HEK293 (cell line): Measurements from ENCODE around the gene SLC37A4.

ENCODE experiments used
- GFI1B ChIP-seq: fragments of 450-650 bp; formaldehyde crosslinking; IDR thresholded peaks from 2 replicates; pipeline ENCODE4 v1.5.1; 2016; ENCODE audit warnings: missing biosample characterization, missing genetic modification characterization
- HOXA7 ChIP-seq: sonication (generic); formaldehyde crosslinking; IDR thresholded peaks from 2 replicates; pipeline ENCODE4 v1.8.1; 2022; ENCODE audit warnings: missing genetic modification reagents, borderline replicate concordance
- KLF10 ChIP-seq: fragments of 450-650 bp; IDR thresholded peaks from 2 replicates; pipeline ENCODE4 v1.5.1; 2018; ENCODE audit warnings: missing biosample characterization, mild to moderate bottlenecking, missing genetic modification characterization
- KLF17 ChIP-seq: fragments of 450-650 bp; formaldehyde crosslinking; IDR thresholded peaks from 2 replicates; pipeline ENCODE4 v1.5.1; 2016; ENCODE audit warnings: missing biosample characterization, missing genetic modification characterization
- OSR2 ChIP-seq: fragments of 450-650 bp; formaldehyde crosslinking; IDR thresholded peaks from 2 replicates; pipeline ENCODE4 v1.5.1; 2016; ENCODE audit warnings: missing biosample characterization, missing genetic modification characterization
- SALL2 ChIP-seq: fragments of 450-650 bp; formaldehyde crosslinking; IDR thresholded peaks from 2 replicates; pipeline ENCODE4 v1.5.0; 2017; ENCODE audit warnings: missing biosample characterization, mild to moderate bottlenecking, missing genetic modification characterization, borderline replicate concordance
- ZBTB44 ChIP-seq: fragments of 450-650 bp; IDR thresholded peaks from 2 replicates; pipeline ENCODE4 v1.5.1; 2018; ENCODE audit warnings: missing biosample characterization, mild to moderate bottlenecking, missing genetic modification characterization
- ZBTB7A ChIP-seq: fragments of 450-650 bp; formaldehyde crosslinking; IDR thresholded peaks from 2 replicates; pipeline ENCODE4 v1.5.1; 2016; ENCODE audit warnings: low read depth, missing biosample characterization, missing genetic modification characterization
- ZFP41 ChIP-seq: fragments of 450-650 bp; formaldehyde crosslinking; IDR thresholded peaks from 2 replicates; pipeline ENCODE4 v1.5.1; 2016; ENCODE audit warnings: missing biosample characterization, missing genetic modification characterization, borderline replicate concordance
- ZFP69B ChIP-seq: fragments of 450-650 bp; formaldehyde crosslinking; IDR thresholded peaks from 2 replicates; pipeline ENCODE4 v1.5.1; 2016; ENCODE audit warnings: missing biosample characterization, missing genetic modification characterization
- ZNF138 ChIP-seq: fragments of 450-650 bp; formaldehyde crosslinking; IDR thresholded peaks from 2 replicates; pipeline ENCODE4 v1.5.1; 2016; ENCODE audit warnings: missing biosample characterization, missing genetic modification characterization, borderline replicate concordance
- ZNF16 ChIP-seq: fragments of 450-650 bp; formaldehyde crosslinking; IDR thresholded peaks from 2 replicates; pipeline ENCODE4 v1.5.1; 2016; ENCODE audit warnings: low read depth, missing biosample characterization, missing genetic modification characterization
- ZNF2 ChIP-seq: fragments of 450-650 bp; formaldehyde crosslinking; IDR thresholded peaks from 2 replicates; pipeline ENCODE4 v1.5.1; 2016; ENCODE audit warnings: missing biosample characterization, missing genetic modification characterization
- ZNF23 ChIP-seq: fragments of 450-650 bp; formaldehyde crosslinking; IDR thresholded peaks from 2 replicates; pipeline ENCODE4 v1.5.1; 2016; ENCODE audit warnings: missing biosample characterization, missing genetic modification characterization, borderline replicate concordance
- ZNF335 ChIP-seq: fragments of 450-650 bp; formaldehyde crosslinking; conservative IDR thresholded peaks from 2 replicates; pipeline ENCODE4 v1.5.1; 2016; ENCODE audit warnings: missing biosample characterization, missing genetic modification characterization
- ZNF341 ChIP-seq: fragments of 450-650 bp; formaldehyde crosslinking; IDR thresholded peaks from 2 replicates; pipeline ENCODE4; 2016; ENCODE audit warnings: low read depth, missing biosample characterization, missing genetic modification characterization
- ZNF362 ChIP-seq: fragments of 450-650 bp; formaldehyde crosslinking; IDR thresholded peaks from 2 replicates; pipeline ENCODE4 v1.5.1; 2016; ENCODE audit warnings: missing biosample characterization, missing genetic modification characterization
- ZNF391 ChIP-seq: fragments of 450-650 bp; formaldehyde crosslinking; IDR thresholded peaks from 2 replicates; pipeline ENCODE4 v1.5.1; 2016; ENCODE audit warnings: low read depth, missing biosample characterization, missing genetic modification characterization, borderline replicate concordance
- ZNF510 ChIP-seq: fragments of 450-650 bp; formaldehyde crosslinking; IDR thresholded peaks from 2 replicates; pipeline ENCODE4 v1.5.1; 2018; ENCODE audit warnings: mild to moderate bottlenecking, missing genetic modification characterization, missing biosample characterization; ENCODE audit not compliant: insufficient replicate concordance
- ZNF529 ChIP-seq: fragments of 450-650 bp; formaldehyde crosslinking; IDR thresholded peaks from 2 replicates; pipeline ENCODE4 v1.5.1; 2017; ENCODE audit warnings: missing genetic modification characterization, missing biosample characterization; ENCODE audit not compliant: insufficient replicate concordance
- ZNF530 ChIP-seq: fragments of 450-650 bp; formaldehyde crosslinking; IDR thresholded peaks from 2 replicates; pipeline ENCODE4 v1.5.1; 2016; ENCODE audit warnings: low read depth, missing biosample characterization, missing genetic modification characterization
- ZNF548 ChIP-seq: fragments of 450-650 bp; formaldehyde crosslinking; IDR thresholded peaks from 2 replicates; pipeline ENCODE4 v1.5.1; 2016; ENCODE audit warnings: missing biosample characterization, missing genetic modification characterization
- ZNF560 ChIP-seq: fragments of 450-650 bp; formaldehyde crosslinking; IDR thresholded peaks from 2 replicates; pipeline ENCODE4 v1.5.1; 2017; ENCODE audit warnings: missing biosample characterization, missing genetic modification characterization, borderline replicate concordance
- ZNF561 ChIP-seq: fragments of 450-650 bp; IDR thresholded peaks from 2 replicates; pipeline ENCODE4 v1.5.1; 2018; ENCODE audit warnings: missing biosample characterization, missing genetic modification characterization, borderline replicate concordance
- ZNF580 ChIP-seq: fragments of 450-650 bp; formaldehyde crosslinking; IDR thresholded peaks from 2 replicates; pipeline ENCODE4 v1.5.1; 2016; ENCODE audit warnings: missing biosample characterization, missing genetic modification characterization
- ZNF600 ChIP-seq: fragments of 450-650 bp; formaldehyde crosslinking; IDR thresholded peaks from 2 replicates; pipeline ENCODE4 v1.5.1; 2016; ENCODE audit warnings: missing biosample characterization, missing genetic modification characterization
- ZNF621 ChIP-seq: fragments of 450-650 bp; formaldehyde crosslinking; IDR thresholded peaks from 2 replicates; pipeline ENCODE4 v1.5.1; 2017; ENCODE audit warnings: missing biosample characterization, missing genetic modification characterization
- ZNF639 ChIP-seq: fragments of 450-650 bp; formaldehyde crosslinking; IDR thresholded peaks from 2 replicates; pipeline ENCODE4 v1.5.1; 2016; ENCODE audit warnings: missing biosample characterization, missing genetic modification characterization
- ZNF654 ChIP-seq: fragments of 450-650 bp; formaldehyde crosslinking; IDR thresholded peaks from 2 replicates; pipeline ENCODE4 v1.5.1; 2016; ENCODE audit warnings: low read depth, missing biosample characterization, missing genetic modification characterization
- ZNF660 ChIP-seq: fragments of 450-650 bp; IDR thresholded peaks from 2 replicates; pipeline ENCODE4 v1.5.1; 2018; ENCODE audit warnings: missing biosample characterization, mild to moderate bottlenecking, missing genetic modification characterization
- ZNF664 ChIP-seq: fragments of 450-650 bp; formaldehyde crosslinking; IDR thresholded peaks from 2 replicates; pipeline ENCODE4 v1.5.1; 2016; ENCODE audit warnings: missing biosample characterization, missing genetic modification characterization
- ZNF707 ChIP-seq: fragments of 450-650 bp; formaldehyde crosslinking; IDR thresholded peaks from 2 replicates; pipeline ENCODE4 v1.5.1; 2016; ENCODE audit warnings: missing biosample characterization, missing genetic modification characterization
- ZNF76 ChIP-seq: fragments of 450-650 bp; formaldehyde crosslinking; IDR thresholded peaks from 2 replicates; pipeline ENCODE4; 2016; ENCODE audit warnings: low read depth, missing biosample characterization, missing genetic modification characterization, borderline replicate concordance
- ZSCAN16 ChIP-seq: fragments of 450-650 bp; formaldehyde crosslinking; IDR thresholded peaks from 2 replicates; pipeline ENCODE4 v1.5.1; 2016; ENCODE audit warnings: missing biosample characterization, missing genetic modification characterization
- ZSCAN4 ChIP-seq: fragments of 450-650 bp; formaldehyde crosslinking; IDR thresholded peaks from 2 replicates; pipeline ENCODE4 v1.5.1; 2017; ENCODE audit warnings: missing biosample characterization, missing genetic modification characterization

SLC37A4 gene

GRCh38 chr11:119057000-119057769 lies 26.5 kb upstream of the SLC37A4 start, which contains the start of gene HYOU1 (continued):
- TF ChIP-seq KLF10 (tag by site-specific recombination) (peak; percentile 57), ZNF341 (peak; percentile 82), ZNF23 (tag by site-specific recombination) (no peak), ZFP69B (tag by site-specific recombination) (no peak; the same call in 1 of the 2 replicates), HOXA7 (CRISPR knock-in tag) (no peak), ZSCAN4 (tag by site-specific recombination) (no peak), ZNF664 (tag by site-specific recombination) (no peak), GFI1B (tag by site-specific recombination) (no peak), ZNF76 (tag by site-specific recombination) (no peak), ZNF580 (tag by site-specific recombination) (no peak), ZNF530 (tag by site-specific recombination) (no peak), ZNF529 (tag by site-specific recombination) (no peak), ZNF2 (tag by site-specific recombination) (no peak), ZNF561 (tag by site-specific recombination) (0 out of 2 replicates have a peak, but pooled peaks have one; percentile 20), OSR2 (no peak), ZNF707 (tag by site-specific recombination) (no peak), ZNF560 (tag by site-specific recombination) (no peak), ZNF654 (no peak), ZNF639 (no peak), ZNF16 (tag by site-specific recombination) (no peak), ZBTB7A (tag by site-specific recombination) (no peak), ZNF335 (tag by site-specific recombination) (peak; percentile 47), ZNF391 (no peak), ZNF660 (tag by site-specific recombination) (peak; percentile 28; the same call in 1 of the 2 replicates), ZBTB44 (tag by site-specific recombination) (no peak), ZNF362 (tag by site-specific recombination) (no peak), ZNF138 (tag by site-specific recombination) (no peak), ZNF600 (tag by site-specific recombination) (no peak), ZNF510 (tag by site-specific recombination) (no peak), ZNF548 (tag by site-specific recombination) (no peak), ZNF621 (tag by site-specific recombination) (no peak), ZSCAN16 (tag by site-specific recombination) (no peak), ZFP41 (tag by site-specific recombination) (no peak), SALL2 (tag by site-specific recombination) (no peak), KLF17 (tag by site-specific recombination) (0 out of 2 replicates have a peak, but pooled peaks have one; percentile 73)
